Measurements from ENCODE around the gene SYT7.

The SYT7 gene

DNA sequence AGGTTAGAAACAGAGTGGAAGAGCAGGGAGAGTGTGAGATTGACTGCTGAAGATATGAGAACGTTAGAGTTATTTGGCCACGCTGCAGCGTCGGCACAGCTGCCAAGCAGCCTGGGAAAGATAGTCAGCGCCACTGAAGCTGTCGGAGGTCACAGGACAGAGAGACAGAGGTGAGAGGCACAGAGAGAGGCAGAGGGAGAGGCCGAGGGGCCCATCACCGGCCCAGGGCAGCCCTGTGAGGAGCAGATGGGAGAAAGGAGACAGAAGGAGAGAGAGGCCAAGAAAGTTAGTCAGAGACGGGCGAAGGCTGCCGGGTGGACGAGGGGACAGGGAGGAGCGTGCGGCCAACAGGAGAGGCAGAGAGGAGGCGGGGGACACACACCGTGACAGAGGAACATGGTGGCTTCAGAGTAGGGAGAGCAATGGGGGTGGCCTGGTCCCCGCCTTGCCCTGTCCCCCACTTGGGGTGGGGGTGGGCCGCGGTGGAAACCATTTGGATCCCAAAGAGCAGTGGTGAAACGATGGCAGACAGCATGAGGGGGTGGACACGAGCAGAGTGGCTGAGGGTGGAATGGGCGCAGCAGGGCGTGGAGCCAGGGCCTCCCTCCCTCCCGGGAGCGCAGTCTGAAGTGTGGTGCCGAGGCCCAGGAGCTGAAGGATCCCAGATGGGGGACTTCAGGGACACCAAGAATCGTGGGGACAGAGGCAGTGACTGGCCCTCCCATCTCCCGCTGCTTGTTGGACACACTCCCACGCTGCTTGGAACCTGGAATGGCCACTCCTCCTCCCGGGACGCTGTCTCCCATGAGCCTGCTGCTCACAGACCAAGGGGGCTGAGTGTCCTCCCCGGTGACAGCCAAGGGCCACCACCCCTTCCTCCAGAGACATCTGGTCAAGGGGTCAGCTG lies 45.7 kb downstream of the SYT7 start:
- no peak for DNase-seq

- no peak for DNase-seq
These were observed 46.6 kb downstream of the SYT7 start for GRCh38 chr11:61534025-61534932.

GRCh38 chr11:61533401-61533800 lies 47.5 kb downstream of the SYT7 start:
- DNase-seq = no peak

DNA sequence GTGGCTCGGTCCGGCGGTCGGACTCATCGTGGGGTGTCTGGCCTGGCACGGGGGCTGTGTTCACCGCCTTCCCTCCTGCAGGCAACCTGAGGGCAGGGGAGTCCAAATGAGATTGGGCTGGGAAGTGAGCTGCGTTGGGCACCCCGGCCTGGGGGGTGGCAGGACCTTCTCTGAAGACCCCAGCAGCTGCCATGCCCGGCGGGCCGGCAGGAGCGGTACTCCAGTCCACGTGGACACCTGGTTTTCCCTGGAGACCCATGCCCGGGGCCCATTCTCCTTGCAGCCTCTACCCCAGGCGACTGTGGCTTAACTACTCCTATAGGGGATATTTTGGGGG lies 47.9 kb downstream of the SYT7 start:
- DNase-seq = no peak

DNA sequence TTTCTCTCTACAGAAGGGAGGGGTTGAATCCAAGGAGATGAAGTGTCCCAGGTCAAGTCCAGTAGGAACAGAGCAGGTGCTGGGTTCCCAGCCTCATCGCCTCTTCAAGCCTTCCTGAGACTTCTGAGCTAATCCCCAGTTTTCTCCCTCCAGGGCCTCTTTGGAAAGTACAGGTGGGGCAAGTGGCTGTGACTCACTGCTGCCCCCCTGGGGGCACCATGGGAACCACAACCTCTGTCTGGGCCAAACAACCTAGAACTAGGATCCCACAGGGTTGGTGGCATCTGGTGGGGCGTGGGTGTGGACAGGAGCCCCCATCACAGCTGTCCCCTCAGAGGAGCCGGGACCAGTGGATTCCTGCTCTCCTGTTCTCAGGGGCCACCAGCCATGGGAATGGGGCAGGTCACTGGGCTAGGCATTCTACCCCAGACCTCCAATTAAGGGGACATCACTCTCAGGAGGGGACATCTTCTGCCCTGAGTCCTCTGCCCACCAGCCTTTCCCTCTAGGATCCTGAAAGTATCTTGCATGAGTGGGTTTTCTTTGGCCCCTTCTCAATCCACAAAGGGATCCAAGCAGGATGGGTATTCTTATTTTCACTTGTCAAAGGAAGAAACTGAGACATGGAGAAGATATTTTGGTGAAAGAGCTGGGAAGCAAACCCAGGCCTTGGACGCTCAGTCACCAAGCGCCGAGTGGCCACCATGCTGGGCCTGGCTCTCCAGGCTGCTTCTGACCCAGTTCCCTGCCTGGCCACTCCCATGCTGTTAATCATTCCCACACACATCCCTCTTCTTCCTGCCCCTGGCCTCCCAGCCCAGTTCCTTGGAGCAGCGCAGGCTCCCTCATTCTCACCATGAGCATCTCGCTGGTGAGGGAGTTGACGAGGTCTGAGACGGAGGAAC lies 48.5 kb downstream of the SYT7 start:
- peak; percentile 47 for DNase-seq

DNA sequence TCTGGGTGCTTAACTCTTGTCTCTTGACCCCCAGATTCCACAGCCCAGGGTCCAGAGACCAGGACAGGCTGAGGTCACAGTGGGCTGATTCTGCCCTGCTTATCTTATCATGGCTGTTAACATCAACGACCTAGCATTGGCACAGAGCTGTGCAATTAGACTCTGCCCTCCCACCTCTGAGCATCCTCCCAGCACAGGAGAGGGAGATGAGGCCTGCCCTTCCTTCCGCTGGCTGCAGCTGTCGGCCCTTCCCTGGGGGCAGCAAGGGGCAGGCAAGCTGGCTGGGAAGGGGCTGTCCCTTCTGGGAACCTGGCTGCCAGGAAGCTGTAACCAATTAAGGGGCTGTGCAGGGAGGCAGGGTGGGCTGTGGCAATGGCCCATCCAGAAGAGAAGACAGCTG lies 49.8 kb downstream of the SYT7 start:
- DNase-seq = no peak

GRCh38 chr11:61529537-61530225 lies 51.2 kb downstream of the SYT7 start:
- DNase-seq = no peak

DNA sequence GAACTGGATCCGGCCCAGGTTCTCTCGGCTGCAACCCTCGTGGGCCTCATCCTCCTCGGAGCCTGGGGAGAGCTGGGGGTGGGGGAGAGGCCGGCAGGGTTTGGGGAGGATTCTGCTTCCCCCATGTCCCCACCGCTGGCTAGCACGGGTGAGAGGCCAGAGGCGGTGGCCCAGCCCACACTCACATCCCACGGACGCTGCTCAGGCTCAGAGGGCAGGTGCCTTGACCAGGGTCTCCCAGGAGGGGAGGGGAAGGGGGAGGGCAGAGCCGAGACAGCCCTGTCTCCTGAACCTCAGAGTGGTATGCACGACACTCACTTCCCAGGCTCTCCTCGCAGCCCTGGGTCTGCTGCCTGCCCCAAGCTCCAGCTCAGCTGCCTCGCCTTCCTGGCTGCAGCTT lies 52.8 kb downstream of the SYT7 start:
- DNase-seq = no peak

DNA sequence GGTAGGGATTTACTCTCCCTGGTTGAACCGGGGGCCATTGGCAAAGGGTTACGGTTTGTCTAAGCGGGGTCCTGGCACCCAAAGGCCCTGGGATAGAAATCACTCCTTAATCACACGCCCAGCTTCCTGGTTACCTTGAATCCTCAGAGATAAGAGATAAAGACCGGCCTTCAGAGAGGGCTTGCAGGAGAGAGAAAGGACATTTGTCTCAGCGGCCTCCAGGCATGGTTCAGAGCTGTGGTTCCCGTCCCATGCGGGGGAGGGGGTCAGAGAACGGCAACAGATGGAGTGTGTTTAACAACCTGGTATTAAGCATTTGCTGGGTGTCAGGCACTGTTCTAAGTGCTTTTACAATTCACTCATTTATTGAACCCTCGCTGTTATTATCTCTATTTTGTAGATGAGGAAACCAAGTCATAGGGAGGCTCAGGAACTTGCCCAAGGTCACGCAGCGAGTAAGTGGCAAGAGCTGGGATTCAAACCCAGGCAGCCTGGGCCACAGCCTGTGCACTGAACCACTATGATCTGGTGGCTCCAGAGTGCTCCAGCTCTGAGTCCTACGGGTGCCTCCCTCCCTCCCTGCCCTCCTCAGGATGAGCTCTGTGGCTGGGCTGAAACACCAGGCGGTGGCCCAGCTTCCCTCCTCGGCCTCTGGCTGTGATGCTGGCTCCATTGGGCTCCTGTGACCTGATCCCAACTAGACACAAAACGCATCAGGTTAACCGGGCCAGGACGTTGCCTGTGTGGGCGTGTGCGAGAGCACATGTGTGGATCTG lies 53.7 kb downstream of the SYT7 start:
- no peak for DNase-seq

DNA sequence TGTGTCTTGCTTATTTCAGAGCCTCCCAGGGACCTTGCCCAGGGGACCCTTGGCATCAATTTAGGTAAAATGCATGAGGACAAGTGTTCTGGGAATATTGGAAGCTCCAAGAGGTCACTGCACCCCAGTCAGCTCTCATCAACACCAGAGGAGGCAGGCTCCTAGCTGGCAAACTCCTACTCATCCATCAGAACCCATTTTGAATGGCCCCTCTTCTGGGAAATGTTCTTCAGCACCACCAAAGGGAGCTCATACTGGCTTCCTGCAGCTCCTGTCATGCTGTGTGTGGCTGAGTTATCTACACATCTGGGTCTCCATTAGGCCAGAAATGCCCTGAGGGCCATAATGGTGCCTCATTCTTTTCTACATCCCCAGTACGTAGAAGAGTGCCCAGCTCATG lies 54.6 kb downstream of the SYT7 start:
- no peak for DNase-seq

DNA sequence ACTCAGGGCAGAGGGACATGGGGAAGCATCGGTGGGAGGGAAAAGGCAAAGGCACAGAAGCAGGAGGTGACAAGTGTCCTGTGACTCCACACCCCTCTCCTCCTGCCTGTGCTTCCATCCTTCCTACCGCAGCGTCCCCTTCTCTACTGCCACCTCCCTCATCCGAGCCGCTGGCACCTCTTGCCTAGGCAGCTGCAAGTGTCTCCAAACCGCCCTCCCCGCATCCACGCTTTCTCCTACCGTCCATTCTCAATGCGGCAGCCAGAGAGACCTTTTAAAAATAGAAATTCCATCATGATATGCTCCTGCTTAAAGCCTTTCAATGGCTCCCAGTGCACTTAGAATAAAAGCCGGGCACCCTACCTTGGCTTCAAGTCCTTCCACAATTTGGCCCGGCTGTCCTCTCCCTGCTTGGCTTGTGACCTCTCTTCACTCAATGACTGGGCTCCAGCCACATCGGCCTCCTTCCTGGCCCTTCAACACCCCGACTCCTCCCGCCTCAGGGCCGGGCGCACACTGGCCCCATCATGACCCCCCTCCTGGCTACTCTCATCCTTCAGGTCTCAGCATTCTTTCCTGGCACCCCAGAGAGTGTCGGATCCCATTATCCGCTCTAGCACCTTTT lies 55.8 kb downstream of the SYT7 start:
- no peak for DNase-seq

GRCh38 chr11:61524446-61524845 lies 56.4 kb downstream of the SYT7 start:
- DNase-seq = no peak

GRCh38 chr11:61522881-61523280 lies 58.0 kb downstream of the SYT7 start:
- DNase-seq = no peak

GRCh38 chr11:61518032-61518795 lies 62.7 kb downstream of the SYT7 start:
- DNase-seq = no peak

GRCh38 chr11:61516675-61517572 lies 64.0 kb downstream of the SYT7 start:
- DNase-seq = peak; percentile 62

DNA sequence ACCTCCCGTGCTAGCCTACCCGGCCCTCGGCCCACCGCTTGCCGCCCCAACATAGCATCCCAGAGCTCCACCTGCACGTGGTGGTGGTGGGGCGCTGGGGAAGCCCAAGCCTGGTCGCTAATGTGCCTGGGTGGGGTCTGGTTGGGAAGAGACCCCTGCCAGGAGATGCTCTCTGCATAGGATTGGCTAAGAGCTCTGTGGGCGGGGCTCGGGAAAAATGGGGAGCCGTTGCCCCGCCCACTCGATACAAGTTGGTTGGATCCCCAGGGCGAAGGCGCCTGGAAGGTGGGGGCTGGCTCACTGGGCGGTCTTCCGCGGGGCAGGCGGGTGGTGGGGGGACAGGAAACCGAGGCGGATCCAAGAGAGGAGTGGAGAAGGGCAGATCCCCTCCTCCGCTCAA lies 64.7 kb downstream of the SYT7 start:
- DNase-seq = no peak

- no peak for DNase-seq
These were observed 65.2 kb downstream of the SYT7 start for GRCh38 chr11:61515686-61516085.

DNA sequence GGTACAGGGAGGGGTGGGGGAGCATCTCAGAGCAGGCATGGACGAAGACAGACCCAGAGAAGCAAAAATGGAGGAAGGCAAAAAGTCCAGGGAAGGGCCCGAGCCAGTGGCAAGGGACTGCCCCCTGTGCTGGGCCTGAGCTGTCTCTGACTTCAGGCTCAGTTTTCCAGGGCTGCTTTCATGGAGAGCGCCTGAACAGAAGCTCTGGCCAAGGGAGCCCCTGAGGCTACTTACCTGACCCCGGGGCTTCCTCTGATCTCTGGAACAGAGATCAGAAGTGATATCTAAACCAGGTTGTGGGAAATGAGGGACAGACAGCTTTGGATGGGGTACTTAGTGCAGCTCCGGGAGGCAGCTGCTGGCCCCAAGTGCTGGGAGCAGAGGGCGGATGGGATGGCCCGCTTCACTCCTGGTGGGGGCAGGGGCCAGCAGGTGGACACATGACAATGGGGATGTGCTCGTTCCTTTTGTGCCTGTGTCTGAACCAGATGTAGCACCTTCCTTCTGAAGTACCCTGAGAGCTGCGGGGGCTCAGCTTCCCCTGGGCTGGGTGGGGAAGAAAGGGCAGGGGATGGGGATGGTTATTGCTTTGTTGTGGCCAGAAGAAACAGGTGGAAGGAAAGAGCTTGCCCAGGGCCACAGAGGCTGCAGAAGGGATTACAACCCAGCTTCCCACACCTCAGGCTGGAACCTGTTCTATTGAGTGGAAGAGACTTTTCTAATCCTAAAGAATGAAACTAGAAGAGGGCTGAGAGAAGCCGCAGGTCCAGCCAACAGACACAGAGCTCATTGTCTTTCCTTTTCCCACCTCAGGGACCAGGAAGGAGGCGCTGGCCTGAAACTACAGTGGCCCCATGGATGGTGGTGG lies 66.6 kb downstream of the SYT7 start:
- no peak for DNase-seq

Data from activated naive CD4-positive, alpha-beta T cell treated with Interleukin-2 at 50 U/mL for 16 hours (primary cell).